ENCODE measurements around the gene DNAAF8.

DNAAF8 gene

DNA sequence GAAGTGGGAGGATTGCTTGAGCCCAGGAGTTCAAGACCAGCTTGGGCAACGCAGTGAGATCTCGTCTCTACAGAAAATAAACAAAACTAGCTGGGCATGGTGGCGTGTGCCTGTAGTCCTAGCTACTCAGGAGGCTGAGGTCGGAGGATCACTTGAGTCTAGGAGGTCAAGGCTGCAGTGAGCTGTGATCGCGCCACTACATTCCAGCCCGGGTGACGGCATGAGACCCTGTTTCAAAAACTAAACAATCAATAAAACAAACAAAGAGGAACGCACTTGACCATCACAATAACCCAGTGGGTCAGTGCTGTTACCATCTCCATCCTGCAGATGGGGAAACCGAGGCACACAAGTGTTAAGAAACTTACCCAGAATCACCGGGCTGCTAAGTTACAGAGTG is 18.9 kb downstream of the DNAAF8 start:
- DNase-seq: no peak

DNA sequence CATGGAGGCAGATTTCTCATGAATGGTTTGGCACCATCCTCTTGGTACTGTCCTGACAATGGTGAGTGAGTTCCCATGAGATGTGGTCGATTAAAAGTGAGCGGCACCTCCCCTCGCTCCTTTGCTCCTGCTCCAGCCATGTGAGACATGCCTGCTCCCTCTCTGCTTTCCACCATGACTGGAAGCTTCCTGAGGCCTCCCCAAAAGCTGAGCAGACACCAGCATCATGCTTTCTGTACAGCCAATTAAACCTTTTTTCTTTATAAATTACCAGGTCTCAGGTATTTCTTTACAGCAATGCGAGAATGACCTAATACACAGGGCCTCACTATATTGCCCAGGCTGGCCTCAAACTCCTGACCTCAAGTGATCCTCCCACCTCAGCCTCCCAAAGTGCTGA is 20.5 kb downstream of the DNAAF8 start:
- DNase-seq: no peak

DNA sequence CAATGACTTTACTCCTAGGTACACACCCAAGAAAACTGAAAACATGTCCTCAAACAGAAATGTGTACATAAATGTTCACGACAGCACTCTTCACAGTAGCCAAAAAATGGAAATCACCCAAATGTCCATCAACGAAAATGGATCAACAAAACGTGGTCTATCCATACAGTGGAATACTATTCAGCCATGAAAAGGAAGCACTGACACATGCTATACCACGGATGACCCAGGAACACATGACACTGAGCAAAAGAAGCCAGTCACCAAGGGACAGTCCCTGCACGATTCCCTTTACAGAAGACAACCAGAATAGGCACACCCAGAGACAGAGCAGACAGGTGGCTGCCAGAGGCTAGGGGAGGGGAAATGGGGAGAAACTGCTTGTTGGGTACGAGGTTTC is 21.4 kb downstream of the DNAAF8 start:
- DNase-seq: no peak

DNA sequence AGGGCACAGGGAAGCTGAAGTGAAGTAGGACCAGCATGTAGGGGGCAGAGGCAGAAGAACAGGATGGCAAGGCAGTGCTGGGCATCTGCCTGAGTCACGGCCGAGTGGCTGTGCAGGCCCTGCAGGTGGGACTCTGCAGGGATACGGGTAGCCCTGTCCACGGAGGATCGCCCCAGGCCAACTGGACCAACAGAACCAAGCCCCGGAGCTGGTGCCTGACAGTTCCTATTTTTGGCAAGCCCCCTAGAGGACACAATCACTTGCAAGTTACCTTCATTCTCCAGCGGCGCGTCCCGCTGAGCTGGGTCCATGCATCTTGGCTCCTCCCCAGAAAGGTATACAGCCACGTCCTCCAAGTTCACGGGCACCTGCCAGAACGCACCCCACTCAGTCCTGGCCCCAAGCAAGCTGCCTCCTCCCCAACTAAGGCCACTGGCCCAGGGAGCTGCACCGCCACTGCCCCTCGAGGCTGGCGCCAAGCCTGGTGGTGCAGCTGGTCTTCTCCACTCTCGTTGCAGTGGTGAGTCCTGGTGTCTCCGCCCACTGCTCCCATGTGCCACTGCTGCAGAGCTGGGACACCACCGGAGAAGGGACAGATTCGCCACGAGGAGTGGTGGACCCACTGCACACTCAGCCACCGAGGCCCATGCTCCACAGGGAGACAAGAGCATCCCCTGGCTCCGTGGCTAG is 26.0 kb downstream of the DNAAF8 start:
- DNase-seq: no peak

DNA sequence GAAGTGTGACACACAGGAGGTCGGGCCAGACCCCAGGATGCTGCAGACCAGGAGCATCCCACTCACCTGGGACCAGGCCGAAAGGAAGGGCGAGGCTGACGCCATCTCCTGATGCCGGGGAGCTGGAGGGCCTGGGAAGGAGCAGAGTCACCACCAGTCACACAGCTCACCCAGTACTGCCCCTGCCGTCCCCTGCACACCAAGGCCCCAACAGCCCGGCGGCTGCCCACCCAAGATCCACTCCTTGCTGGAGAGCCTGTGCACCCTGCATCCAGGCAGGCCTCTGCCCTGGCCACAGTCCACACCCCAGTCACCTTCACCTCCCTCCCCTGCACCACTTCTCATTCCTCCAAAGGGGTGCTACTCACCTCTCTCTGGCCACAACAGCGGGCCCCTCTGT is 27.9 kb downstream of the DNAAF8 start:
- no peak for DNase-seq

DNA sequence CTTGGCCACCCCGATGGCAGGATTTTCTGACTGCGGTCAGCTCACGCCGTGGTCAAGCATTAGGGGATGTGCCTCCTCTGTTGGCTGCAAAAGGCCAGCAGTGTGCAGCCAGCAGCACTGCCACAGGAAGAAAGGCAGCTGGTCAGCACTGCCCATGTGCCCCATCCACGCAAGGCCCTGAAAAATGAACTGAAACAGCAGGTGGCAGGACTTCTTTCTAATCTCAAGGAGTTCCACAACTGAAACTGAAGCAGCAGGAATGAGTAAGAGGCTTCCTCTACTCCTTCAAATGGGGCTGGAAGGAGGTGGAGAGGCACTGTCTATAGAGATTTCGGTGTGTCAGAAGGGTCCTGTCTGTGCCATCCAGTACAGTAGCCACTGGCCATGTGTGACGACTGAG is 29.5 kb downstream of the DNAAF8 start:
- DNase-seq: no peak

DNA sequence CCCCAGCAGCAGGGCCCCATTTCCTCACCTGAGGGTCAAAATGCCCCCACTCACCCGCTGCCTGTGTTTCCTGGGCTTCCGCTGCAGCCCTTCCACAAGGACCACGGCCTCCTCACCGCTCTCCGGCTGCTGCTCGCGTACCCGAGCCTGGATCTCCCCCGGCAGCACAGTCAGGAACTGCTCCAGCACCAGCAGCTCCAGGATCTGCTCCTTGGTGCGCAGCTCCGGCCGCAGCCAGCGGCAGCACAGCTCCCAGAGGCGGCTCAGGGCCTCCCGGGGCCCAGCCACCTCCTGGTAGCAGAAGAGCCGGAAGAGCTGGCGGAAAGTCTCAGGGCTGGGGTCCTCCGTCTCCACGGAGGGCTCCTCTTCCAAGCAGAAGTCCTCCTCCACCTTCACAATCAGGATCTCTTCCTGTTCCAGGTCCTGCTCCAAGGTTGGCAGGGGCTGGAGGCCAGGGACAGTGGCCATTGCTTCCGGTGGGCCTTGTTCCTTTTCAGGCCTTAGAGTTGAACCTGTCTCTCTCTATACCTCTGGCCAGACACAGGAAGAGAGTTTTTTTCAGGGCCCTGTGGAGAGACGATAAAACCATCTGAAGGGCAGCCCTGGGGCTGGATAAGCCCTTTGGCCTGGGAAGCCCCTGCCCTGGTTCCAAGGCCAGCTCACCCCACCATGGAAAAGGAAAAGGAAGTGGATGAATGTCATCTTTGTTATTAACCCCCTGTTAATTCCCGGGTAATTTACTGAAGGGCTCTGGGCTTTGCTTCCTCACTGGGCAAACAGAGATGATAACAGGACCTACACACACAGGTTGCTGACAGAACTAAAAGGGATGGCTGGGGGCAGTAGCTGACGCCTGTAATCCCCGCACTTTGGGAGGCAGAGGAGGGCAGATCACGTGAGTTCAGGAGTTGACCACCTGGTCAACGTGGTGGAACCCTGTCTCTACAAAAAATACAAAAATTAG is 31.5 kb downstream of the DNAAF8 start:
- DNase-seq: no peak

DNA sequence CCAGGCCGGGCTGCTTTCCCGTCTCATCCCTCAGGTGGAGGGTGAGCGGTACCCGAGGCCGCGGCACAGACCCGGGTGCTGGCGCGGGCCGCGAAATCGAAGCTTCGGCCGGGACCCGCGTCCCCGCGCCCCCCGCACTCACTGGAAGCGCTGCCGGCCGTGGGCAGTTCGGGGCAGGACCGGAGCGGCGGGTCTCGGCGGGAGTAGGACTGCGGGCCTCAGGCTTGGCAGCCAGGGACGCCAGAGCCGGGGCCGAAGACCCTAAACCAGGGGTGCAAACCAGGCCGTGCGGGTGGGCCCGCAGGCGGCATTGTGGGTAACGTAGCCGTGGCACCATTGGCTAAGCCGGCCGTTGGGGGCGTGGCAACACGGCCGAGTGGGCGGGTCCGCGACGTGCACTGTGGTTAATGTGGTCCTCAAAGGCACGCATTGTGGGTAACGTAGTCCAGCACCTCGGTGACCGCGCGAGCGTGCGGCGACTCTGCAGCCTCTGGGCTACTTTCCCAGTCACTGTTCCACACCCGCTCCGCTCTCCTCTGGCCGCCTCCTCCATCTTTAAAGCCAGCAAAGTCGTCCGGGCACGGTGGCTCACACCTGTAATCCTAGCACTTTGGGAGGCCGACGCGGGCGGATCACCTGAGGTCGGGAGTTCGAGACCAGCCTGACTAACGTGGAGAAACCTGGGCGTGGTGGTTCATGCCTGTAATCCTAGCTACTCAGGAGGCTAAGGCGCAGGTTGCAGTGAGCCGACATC is 32.7 kb downstream of the DNAAF8 start, which contains the start of gene ZNF500:
Gene ZNF500, minus strand, starts transcription at position 288 of the 754 bp plus-strand sequence. CDS start 1,184 bp downstream, outside the sequence.
- peak; percentile 97 for DNase-seq

DNA sequence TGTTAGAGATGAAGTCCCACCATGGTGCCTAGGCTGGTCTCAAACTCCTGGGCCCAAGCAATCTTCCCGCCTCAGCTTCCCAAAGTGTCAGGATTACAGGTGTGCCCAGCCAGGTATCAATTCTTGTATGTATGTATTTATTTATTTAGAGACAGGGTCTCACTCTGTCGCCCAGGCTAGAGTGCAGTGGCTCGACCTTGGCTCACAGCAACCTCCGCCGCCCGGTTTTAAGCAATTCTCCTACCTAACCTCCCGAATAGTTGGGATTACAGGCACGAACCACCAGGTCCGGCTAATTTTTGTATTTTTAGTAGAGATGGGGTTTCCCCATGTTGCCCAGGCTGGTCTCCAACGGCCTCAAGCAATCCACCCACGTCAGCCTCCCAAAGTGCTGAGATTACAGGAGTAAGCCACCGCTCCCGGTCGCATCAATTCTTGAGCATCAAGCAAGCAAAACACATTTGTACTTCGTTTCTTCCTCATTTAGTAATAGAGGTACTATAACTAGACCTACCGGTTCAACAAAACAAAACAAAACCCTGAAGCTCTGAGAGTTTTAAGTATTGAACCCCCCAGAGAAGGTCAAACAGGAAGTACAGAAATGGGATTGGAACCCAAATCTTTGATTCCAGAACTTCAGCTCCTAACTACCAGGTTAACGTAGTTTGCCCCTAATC is 33.7 kb downstream of the DNAAF8 start:
- DNase-seq: no peak

DNA sequence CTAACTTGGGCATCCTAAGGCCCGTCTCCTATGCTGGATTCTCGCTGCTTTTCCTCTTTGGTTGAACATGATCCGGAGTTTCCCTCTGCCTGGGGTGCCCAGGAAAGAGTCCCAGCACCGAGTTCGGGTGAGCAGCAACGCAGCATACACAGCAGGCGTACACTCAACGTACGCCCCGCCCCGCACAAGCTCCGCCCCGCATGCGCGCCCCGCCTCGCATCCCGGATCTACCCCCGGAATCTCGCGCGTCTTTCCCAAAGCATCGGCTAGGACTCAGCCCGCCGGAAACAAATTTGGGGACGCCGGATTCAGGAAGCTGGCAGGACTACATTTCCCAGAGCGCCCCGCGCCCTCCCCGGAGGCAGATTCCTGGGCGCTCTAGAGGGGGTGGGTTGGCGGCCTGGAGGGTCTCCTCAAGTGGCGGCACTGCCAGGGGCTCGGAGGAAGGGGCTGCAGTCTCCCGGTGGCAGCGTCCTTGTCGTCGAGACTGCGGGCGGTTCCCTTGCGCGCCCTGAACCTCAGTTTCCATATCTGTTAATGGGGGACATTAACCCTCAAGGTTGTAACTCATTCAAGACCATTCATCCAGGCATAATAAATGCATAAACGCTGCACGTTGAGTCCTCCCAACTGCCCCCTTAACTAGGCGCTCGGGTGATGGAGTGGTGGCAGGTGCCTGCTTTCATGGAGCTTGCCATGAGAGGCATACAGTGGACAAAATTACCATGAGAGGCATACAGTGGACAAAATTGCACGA is 34.4 kb downstream of the DNAAF8 start:
- peak; percentile 98 for DNase-seq

DNA sequence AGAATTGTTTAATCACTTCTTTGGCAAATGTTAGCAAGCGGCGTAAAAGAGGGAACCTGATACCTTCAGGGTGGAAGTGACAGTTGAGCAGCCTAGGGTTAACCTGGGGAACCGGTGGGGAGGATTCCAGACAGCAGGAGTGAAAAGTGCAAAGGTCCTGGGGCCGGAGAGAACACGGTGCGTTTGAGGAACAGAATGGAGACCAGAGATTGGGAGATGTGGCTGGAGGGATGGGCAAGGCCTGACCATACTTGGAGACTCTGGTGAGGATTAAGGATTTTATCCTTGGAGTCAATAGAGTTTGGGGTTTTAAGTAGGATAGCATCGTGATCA is 34.9 kb downstream of the DNAAF8 start:
- no peak for DNase-seq

DNA sequence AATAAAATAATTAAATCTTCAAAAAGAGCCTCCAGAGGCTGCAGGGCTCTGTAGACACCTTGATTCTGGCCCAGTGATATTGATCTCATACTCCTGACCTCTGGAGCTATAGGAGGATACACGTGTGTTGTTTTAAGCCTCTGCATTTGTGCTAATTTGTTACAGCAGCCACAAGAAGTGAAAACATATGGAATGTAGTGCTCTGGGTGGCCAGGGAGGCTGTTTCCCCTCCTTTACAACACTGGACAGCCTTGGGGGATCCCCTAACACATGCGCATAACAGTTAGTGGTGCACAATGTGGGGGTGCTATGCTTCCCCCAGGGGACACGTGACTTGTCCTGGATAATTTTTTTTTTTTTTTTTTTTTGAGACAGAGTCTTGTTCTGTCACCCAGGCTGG is 37.3 kb downstream of the DNAAF8 start:
- DNase-seq: no peak

DNA sequence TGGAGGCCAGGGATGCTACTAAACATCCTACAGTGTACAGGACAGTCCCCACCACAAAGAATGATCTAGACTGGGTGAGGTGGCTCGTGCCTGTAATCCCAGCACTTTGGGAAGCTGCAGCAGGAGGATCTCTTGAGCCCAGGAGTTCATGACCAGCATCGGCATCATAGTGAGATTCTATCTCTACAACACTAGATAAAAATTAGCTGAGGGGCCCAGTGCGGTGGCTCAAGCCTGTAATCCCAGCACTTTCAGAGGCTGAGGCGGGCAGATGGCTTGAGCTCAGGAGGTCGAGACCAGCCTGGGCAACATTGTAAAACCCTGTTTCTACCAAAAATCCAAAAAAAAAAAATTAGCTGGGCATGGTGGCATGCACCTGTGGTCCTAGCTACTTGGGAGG is 38.0 kb downstream of the DNAAF8 start:
- no peak for DNase-seq

DNA sequence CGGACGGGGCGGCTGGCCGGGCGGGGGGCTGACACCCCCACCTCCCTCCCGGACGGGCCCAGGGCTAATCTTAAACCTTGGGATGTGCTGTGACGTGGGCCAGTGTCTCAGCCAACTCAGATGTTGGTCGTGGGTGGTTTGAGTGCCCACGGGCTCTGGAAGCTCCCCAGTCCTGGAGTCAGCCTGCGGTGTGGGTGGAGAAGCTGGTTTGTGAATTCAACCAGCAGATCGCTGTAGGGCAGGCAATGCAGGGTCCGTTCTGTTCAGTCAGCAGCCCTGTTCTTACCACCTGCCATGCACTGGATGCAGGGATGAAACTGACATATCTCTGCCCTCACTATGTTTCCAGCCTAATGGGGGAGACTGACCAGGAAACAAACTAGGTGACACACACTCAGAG is 40.7 kb downstream of the DNAAF8 start:
- DNase-seq: no peak

DNA sequence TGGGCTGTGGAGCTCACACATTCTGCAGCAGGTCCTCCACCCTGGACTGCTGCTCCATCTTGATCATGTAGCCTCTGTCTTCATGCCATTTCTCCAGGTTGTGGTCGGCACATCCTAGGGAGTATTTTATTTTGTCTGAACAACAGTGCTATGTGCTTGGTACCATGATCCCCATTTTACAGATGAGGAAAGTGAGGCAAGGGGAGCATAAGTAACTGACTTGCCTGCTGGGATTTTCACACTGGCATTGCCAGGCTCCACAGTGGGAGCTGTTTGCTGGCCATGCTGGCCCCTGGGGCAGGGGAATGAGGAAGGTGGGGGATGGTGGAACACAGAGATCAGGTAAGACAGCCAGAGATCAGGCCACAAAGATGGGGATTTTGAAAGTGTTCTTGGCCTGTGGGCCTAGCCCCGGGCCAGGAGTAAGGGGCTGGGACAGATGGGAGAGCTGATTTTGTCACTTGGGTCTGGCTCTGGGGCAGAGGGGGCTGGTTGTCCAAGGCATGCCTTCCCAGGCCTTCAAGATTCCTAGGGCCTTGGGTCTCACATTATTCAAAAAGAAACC is 41.9 kb downstream of the DNAAF8 start:
- DNase-seq: no peak

DNA sequence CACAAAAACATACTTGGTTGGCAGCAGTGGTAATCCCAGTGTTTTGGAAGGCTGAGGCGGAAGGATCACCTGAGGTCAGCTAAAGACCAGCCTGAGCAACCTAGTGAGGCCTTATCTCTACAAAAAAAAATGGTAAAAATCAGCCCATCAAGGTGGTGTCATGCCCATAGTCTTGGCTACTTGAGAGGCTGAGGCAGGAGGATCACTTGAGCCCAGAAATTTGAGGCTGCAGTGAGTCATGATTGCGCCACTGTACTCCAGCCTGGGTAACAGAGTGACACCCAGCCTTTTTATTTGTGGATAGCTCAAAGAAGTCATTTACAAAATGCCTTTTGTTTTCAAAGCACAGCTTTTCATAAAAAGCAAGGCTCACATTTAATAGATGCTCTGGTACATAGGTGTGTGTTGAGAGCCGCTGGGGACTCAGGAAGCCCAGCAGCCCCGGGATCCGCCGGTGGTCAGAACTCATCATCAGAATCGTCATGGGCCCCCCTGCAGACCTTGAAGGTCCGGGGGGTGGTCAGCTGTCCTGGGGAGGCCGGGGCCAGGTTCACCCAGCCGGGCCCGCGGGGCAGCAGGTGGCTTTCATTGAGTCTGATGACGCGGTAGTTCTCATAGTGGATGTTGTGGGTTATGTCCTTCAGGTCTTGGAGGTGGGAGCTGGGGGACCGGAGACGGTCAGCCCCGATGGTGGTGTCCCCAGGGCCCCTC is 43.2 kb downstream of the DNAAF8 start:
- no peak for DNase-seq

DNA sequence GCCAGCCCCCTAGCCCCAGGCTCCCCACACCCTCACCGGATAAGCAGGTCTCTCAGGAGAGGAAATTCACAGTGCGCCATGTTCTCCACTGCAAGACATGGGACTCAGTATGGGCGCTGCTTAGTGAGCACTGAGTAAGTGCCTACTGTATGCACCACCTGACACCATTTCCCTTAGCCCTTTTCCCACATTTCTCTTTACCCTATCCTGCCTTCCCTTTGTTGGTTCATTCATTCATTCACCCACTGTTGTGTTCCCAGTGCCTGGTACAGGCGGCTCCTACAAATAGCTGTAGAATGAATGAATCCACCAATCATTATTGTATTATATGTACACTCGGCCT is 43.7 kb downstream of the DNAAF8 start:
- no peak for DNase-seq

DNA sequence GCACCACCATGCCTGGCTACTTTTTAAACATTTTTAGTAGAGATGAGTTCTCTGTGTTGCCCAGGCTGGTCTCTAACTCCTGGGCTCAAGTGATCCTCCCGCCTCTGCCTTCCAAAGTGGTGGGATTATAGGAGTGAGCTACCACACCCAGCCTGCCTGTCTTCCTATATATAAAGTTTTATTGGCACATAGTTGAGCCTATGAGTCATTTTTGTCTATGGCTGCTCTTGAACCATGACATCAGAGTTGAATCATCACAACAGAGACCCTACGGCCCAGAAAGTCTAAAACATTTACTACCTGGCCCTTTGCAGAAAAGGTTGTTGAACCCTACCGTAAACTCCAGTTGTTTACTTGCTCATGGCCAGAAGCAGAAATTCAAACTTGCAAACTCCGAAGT is 45.9 kb downstream of the DNAAF8 start:
- no peak for DNase-seq

DNA sequence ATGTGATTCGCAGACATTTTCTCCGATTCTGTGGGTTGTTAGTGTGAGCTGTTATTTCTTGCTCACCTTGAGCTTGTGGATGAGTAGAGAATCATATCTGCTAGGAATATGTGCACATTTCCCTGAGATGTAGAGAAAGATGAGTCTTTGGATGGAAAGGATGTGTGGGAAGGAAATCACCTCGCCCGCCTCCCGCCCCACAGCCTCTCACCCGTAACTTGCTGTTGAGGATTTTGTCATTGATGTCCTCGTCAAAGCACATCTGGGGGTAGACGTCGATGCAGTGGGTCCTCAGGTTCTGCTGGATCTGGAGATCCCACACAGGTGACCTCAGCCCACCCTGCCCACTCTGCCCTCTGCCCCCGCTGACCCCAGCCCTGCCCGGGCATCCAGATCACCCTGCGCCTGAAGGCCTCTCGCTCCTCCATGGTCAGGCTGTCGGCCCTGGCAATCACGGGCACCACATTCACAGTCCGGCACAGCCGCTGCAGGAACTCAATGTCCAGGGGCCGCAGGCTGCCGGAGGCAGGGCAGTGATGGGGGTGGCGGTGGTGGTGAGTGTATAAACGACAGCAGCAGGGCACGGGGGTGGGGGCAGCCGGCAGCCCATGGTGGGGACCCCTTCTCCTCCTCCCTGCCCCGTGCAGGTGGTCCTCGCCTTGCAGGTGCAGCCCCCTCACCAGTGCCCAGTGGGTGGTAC is 49.1 kb downstream of the DNAAF8 start:
- no peak for DNase-seq

DNA sequence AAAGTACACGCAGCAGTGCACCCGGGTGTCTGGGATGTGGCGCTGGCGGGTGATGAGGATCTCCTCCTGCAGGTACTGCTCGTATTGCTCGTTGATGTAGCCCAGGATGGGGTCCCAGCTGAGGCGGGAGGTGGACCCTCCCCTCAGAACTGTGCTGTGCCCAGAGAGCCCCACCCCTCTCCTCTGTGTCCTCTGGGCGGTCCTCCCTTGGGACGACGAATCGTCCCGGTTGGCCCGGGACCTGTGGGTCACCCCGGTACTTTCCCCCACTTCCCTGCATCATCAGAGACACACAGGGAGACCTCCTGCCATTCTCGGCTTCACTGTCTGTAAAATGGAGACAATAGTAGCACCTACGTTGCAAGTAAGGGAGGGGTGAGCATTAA is 49.6 kb downstream of the DNAAF8 start:
- no peak for DNase-seq
